Right lobe of liver (tissue), 4 donors: ENCODE data around the gene PPP5C.

Source experiments
- CTCF ChIP-seq, 4 donors: fragments of 200-600 bp in 3 of 4; fragments of 450-650 bp in 1 of 4; IDR thresholded peaks; one replicate each; pipeline versions ENCODE4 v1.5.1 to v1.8.0; 2016 to 2022; ENCODE audit warnings: antibody characterized with exemption in 4 of 4, mild to moderate bottlenecking in 2 of 4
- POLR2A ChIP-seq: fragments of 450-650 bp; IDR thresholded peaks from one replicate; pipeline ENCODE4 v1.6.1; 2017; ENCODE audit warnings: antibody characterized with exemption, mild to moderate bottlenecking
- donor health status: DM: no; HTN: no; CAD: no.
- donor health status: DM: no; HTN: no; CAD: no.
- donor health status: DM: no; HTN: yes; CAD: no.

GRCh38 chr19:46361915-46362314 lies 15.0 kb downstream of the PPP5C start:
- TF ChIP-seq CTCF (IDR thresholded peaks at IDR 0.05), result no peak
- no peak for TF ChIP-seq POLR2A
